Breast epithelium (tissue), 3 donors: Measurements from ENCODE around the gene SNAPIN.

ENCODE experiments used
- CTCF ChIP-seq, 3 donors: fragments of 450-650 bp; IDR thresholded peaks; one replicate each; pipeline ENCODE4 v1.5.1; 2016 to 2017; ENCODE audit warnings: antibody characterized with exemption in 3 of 3, mild to moderate bottlenecking in 3 of 3, moderate library complexity in 3 of 3
- POLR2A ChIP-seq: fragments of 450-650 bp; IDR thresholded peaks from one replicate; pipeline ENCODE4 v1.6.1; 2016; ENCODE audit warnings: antibody characterized with exemption, mild to moderate bottlenecking, moderate library complexity

DNA sequence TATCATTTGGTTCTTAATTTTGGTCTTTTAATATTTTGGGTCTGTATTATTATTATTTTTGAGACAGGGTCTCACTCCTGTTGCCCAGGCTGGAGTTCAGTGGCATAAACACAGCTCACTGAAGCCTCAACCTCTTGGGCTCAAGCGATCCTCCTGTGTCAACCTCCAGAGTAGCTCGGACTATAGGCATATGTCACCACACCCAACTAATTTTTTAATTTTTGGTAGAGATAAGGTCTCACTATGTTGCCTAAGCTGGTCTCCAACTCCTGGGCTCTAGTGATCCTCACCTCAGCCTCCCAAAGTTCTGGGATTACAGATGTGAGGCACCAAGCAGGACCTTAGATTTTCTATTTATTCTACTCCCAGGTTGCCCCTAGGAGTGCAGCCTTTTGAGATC lies 15.0 kb downstream of the SNAPIN start:
- TF ChIP-seq CTCF (IDR thresholded peaks at IDR 0.05): no peak
- no peak for TF ChIP-seq POLR2A
